ENCODE measurements around the gene TBCA. TPM values are rescaled to one million over a fixed set of nuclear protein-coding genes. Genes with fewer than 3 reads are reported as not detected.

Gene TBCA
- total RNA-seq, 1 donor: 91.5 TPM

- DNase-seq (ENCODE audit: low read depth): no peak
- TF ChIP-seq CTCF (IDR thresholded peaks at IDR 0.05; ENCODE audit: insufficient read depth, low read depth, low read length): no peak
- H3K4me3 ChIP-seq (ENCODE audit: low read depth, low read length): no peak overlapping the region
Observed at GRCh38 chr5:77645995-77646639, 130.0 kb downstream of the TBCA start.

GRCh38 chr5:77645158-77645994, 130.8 kb downstream of the TBCA start:
- no peak for DNase-seq (ENCODE audit: low read depth)
- TF ChIP-seq CTCF (IDR thresholded peaks at IDR 0.05; ENCODE audit: insufficient read depth, low read depth, low read length): peak; percentile 36
- peak overlapping the region; percentile 33 for H3K4me3 ChIP-seq (ENCODE audit: low read depth, low read length)

- no peak for TF ChIP-seq CTCF (IDR thresholded peaks at IDR 0.05; ENCODE audit: insufficient read depth, low read depth, low read length)
- DNase-seq (ENCODE audit: low read depth): no peak
- no peak overlapping the region for H3K4me3 ChIP-seq (ENCODE audit: low read depth, low read length)
Observed at GRCh38 chr5:77644371-77645157, 131.6 kb downstream of the TBCA start.

GRCh38 chr5:77643654-77644370, 132.3 kb downstream of the TBCA start:
- H3K4me3 ChIP-seq (ENCODE audit: low read depth, low read length): no peak overlapping the region
- TF ChIP-seq CTCF (IDR thresholded peaks at IDR 0.05; ENCODE audit: insufficient read depth, low read depth, low read length): no peak
- no peak for DNase-seq (ENCODE audit: low read depth)

GRCh38 chr5:77642738-77643653, 133.1 kb downstream of the TBCA start:
- DNase-seq (ENCODE audit: low read depth): no peak
- no peak for TF ChIP-seq CTCF (IDR thresholded peaks at IDR 0.05; ENCODE audit: insufficient read depth, low read depth, low read length)

More at GRCh38 chr5:77642738-77643653, 133.1 kb downstream of the TBCA start:
- no peak overlapping the region for H3K4me3 ChIP-seq (ENCODE audit: low read depth, low read length)
